Upper lobe of right lung (tissue), 1 donor: ENCODE measurements around the gene CD27. TPM values are rescaled to one million over a fixed set of nuclear protein-coding genes. Genes with fewer than 3 reads are reported as not detected.
"Not testable (repeated sequence)": the region's sequence is repeated elsewhere in the genome, so short reads cannot be mapped to it uniquely, and the experiment has no call there.

Experiments used
- ATAC-seq: fragments of 200-7000 bp; cut with Tn5 transposase; one replicate; pipeline ENCODE4 v1.9.1; 2020; ENCODE audit warnings: mild to moderate bottlenecking, moderate library complexity
- DNase-seq: peaks from one replicate; pipeline ENCODE4 v3.0.0-alpha.2; 2020
- H3K27ac ChIP-seq: fragments of 200-600 bp; one replicate; pipeline ENCODE4 v1.8.0; 2022
- H3K27me3 ChIP-seq: fragments of 200-600 bp; one replicate; pipeline ENCODE4 v1.8.0; 2022; ENCODE audit warnings: mild to moderate bottlenecking
- H3K36me3 ChIP-seq: fragments of 200-600 bp; one replicate; pipeline ENCODE4 v1.8.0; 2022
- H3K4me1 ChIP-seq: fragments of 200-600 bp; one replicate; pipeline ENCODE4 v1.8.0; 2022
- H3K4me3 ChIP-seq: fragments of 200-600 bp; one replicate; pipeline ENCODE4 v1.8.0; 2022; ENCODE audit warnings: mild to moderate bottlenecking
- H3K9me3 ChIP-seq: fragments of 200-600 bp; one replicate; pipeline ENCODE4 v1.8.0; 2022
- intact Hi-C: fragments of 100-400 bp; cut with DNase I; formaldehyde crosslinking; loops from one replicate; pipeline ENCODE4 v1.11.0; 2022
- total RNA-seq: library from RNA; stranded (reverse); fragmentation: NEBNext Ultra II Directional; extraction: Animal tissue kit (Norgen Biotek cat#: 25700); gene quantifications from one replicate; pipeline ENCODE4 v1.2.1, GENCODE V29; 2021
- TF ChIP-seq, protein P1 (sequence below): fragments of 200-600 bp; IDR thresholded peaks from one replicate; pipeline ENCODE4 v1.8.0; 2022; ENCODE audit warnings: antibody characterized with exemption
- donor health status: DM: no; HTN: yes; CAD: no; lungs with severe emphysema.

CD27 gene
- total RNA-seq, 1 donor from 2014 or later, result 1.5 TPM

DNA sequence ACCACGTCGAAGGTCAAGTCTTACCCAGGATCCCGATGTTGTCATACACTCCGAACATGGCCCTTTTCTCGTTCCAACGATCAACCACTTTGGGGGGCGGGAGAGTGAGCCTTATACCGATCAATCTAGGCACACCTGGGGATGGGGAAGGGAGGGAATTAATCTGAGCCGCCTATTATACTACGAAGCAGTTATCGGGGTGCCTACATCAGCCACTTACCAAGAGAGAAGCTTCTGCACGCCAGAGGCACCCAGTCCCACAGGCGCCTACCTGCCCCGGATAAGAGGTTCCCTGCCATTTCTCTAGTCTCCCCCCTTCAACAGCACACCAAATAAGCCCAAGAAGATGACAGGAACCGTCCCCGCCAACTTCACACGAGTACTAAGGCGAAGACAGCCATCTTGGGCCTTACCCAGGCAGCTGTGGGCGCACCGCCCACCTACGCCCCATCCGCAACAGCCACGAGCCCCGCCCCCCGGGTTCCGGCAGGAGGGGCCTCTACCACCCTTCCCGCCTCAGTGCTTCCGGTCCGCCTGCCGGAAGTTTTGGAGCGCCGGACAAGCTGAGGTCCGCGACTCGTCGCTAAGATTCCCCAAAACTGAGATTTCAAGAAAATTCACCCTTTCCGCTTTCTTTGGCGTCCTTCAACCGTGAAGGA, 48.2 kb downstream of the CD27 start, which contains the start of gene MRPL51:
Gene MRPL51 (minus strand): TSS at position 425 of the 659 bp plus-strand sequence. CDS start 126 bp downstream, at position 299.
- peaks cover 16% of the 10 kb centered on the region for H3K36me3 ChIP-seq
- no peaks in the 10 kb centered on the region for H3K9me3 ChIP-seq
- DNase-seq (peak; percentile 99), ATAC-seq (peak; percentile 97)
- peak within 1 kb of the TSS; percentile 94 for H3K4me3 ChIP-seq
- TF ChIP-seq, protein P1, sequence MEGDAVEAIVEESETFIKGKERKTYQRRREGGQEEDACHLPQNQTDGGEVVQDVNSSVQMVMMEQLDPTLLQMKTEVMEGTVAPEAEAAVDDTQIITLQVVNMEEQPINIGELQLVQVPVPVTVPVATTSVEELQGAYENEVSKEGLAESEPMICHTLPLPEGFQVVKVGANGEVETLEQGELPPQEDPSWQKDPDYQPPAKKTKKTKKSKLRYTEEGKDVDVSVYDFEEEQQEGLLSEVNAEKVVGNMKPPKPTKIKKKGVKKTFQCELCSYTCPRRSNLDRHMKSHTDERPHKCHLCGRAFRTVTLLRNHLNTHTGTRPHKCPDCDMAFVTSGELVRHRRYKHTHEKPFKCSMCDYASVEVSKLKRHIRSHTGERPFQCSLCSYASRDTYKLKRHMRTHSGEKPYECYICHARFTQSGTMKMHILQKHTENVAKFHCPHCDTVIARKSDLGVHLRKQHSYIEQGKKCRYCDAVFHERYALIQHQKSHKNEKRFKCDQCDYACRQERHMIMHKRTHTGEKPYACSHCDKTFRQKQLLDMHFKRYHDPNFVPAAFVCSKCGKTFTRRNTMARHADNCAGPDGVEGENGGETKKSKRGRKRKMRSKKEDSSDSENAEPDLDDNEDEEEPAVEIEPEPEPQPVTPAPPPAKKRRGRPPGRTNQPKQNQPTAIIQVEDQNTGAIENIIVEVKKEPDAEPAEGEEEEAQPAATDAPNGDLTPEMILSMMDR, result no peak
- intact Hi-C loops, result no loop called here
- peaks cover 17% of the 10 kb centered on the region for H3K4me1 ChIP-seq
- no peaks in the 10 kb centered on the region for H3K27me3 ChIP-seq
- H3K27ac ChIP-seq, result peak within 1 kb of the TSS; percentile 96

DNA sequence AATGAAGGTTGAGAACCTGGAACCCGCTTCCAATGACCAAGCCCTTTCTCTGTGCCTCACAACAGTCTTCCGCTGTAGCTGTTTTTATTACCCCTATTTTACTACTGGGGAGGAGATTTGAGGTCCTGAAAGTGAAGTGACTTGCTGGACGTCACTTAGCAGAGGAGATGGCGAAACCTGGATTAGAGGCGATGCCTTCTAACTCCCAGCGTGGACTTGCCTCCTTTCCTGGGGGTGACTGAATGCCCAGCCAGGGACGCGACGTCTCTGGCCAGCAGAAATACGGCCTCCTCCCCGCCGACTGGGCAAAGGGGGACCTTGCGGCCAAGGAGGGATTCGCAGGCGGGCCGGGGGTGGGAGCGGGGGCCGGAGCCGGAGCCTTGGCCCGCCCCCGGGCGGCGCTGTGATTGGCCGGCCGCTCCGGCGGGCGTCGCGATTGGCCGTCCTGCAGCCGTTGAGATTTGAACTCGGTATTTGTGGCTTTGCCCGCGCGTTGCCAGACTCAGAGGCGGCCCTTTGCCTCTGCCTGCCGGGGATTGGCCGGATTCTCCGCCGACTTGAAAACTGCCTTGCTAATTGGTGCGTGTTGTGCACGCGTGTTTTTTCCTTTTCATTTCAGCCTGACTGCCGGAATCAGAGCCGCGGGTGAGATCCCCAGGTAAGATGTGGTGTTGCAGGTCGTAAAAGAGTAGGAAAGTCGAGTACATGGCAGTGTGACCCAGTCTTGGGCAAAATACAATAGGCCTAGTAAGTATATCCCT, 48.9 kb downstream of the CD27 start, which contains the start of gene NCAPD2:
Gene NCAPD2 (plus strand): TSS at position 606 of the 761 bp plus-strand sequence. CDS start 997 bp downstream, outside the sequence.
- TF ChIP-seq, protein P1, result peak; percentile 32
- ATAC-seq, result peak; percentile 97
- H3K4me3 ChIP-seq, result peak within 1 kb of the TSS; percentile 94
- peaks cover 23% of the 10 kb centered on the region for H3K36me3 ChIP-seq
- H3K27me3 ChIP-seq, result no peaks in the 10 kb centered on the region
- no peaks in the 10 kb centered on the region for H3K9me3 ChIP-seq
- intact Hi-C loops, result no loop called here
- H3K4me1 ChIP-seq, result peaks cover 17% of the 10 kb centered on the region
- H3K27ac ChIP-seq, result peak within 1 kb of the TSS; percentile 96
- peak; percentile 97 for DNase-seq

- H3K36me3 ChIP-seq, result peaks cover 30% of the 10 kb centered on the region
- peak overlapping the region; percentile 94 for H3K4me3 ChIP-seq
- TF ChIP-seq, protein P1, result no peak
- peak overlapping the region; percentile 96 for H3K27ac ChIP-seq
- no peak for ATAC-seq
- no peak for DNase-seq
- no peaks in the 10 kb centered on the region for H3K9me3 ChIP-seq
- intact Hi-C loops, result no loop called here
- H3K4me1 ChIP-seq, result peaks cover 17% of the 10 kb centered on the region
- no peaks in the 10 kb centered on the region for H3K27me3 ChIP-seq
Measured at GRCh38 chr12:6494258-6494743, 49.5 kb downstream of the CD27 start.

GRCh38 chr12:6494968-6495367, 50.2 kb downstream of the CD27 start:
- H3K9me3 ChIP-seq, result no peaks in the 10 kb centered on the region
- H3K27me3 ChIP-seq, result no peaks in the 10 kb centered on the region
- intact Hi-C loops, result no loop called here
- TF ChIP-seq, protein P1, result no peak
- DNase-seq (no peak), ATAC-seq (no peak)
- H3K27ac ChIP-seq, result no peak overlapping the region
- H3K36me3 ChIP-seq, result peaks cover 30% of the 10 kb centered on the region
- peak overlapping the region; percentile 94 for H3K4me3 ChIP-seq
- peaks cover 17% of the 10 kb centered on the region for H3K4me1 ChIP-seq

DNA sequence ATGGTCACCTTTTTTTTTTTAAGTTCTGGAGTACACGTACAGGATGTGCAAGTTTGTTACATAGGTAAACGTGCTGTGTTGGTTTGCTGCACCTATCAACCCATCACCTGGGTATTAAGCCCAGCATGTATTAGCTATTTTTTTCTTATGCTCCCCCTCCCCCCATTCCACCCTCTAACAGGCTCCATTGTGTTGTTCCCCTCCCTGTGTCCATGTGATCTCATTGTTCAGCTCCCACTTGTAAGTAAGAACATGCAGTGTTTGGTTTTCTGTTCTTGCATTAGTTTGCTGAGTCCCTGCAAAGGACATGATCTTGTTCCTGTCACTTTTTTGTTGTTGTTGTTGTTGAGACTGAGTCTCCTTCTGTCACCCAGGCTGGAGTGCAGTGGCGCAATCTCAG, 52.5 kb downstream of the CD27 start:
- H3K27ac ChIP-seq, intact Hi-C loops, H3K9me3 ChIP-seq, DNase-seq, H3K27me3 ChIP-seq, H3K4me3 ChIP-seq, ATAC-seq: not testable (repeated sequence)
- Histone ChIP-seq H3K36me3 (peaks cover 30% of the 10 kb centered on the region), H3K4me1 (peaks cover 14% of the 10 kb centered on the region)

- TF ChIP-seq, protein P1, result no peak
- Histone ChIP-seq H3K27ac (no peak overlapping the region), H3K27me3 (no peaks in the 10 kb centered on the region), H3K4me3 (no peak overlapping the region), H3K4me1 (no peaks in the 10 kb centered on the region), H3K36me3 (peaks cover 30% of the 10 kb centered on the region), H3K9me3 (no peaks in the 10 kb centered on the region)
- DNase-seq (no peak), ATAC-seq (no peak)
- intact Hi-C loops, result no loop called here
Measured at GRCh38 chr12:6500466-6500865, 55.7 kb downstream of the CD27 start.
